Endothelial cell of umbilical vein (primary cell): ENCODE data around the gene IL20.

ENCODE experiments used
- CTCF ChIP-seq, 2 donors: IDR thresholded peaks; 1 replicate in 1 of 2; 2 replicates in 1 of 2; pipeline ENCODE4 v1.5.1; 2011; ENCODE audit warnings: low read length in 2 of 2, mild to moderate bottlenecking in 2 of 2, moderate library complexity in 2 of 2, control low read depth in 1 of 2, inconsistent platforms in 1 of 2, low read depth in 1 of 2; ENCODE audit not compliant: insufficient read depth in 1 of 2; ENCODE audit errors: extremely low read depth in 1 of 2
- TF ChIP-seq, protein P1 (sequence below): IDR thresholded peaks from 2 replicates; pipeline ENCODE4 v1.6.1; 2011; ENCODE audit not compliant: insufficient read depth, insufficient read length

DNA sequence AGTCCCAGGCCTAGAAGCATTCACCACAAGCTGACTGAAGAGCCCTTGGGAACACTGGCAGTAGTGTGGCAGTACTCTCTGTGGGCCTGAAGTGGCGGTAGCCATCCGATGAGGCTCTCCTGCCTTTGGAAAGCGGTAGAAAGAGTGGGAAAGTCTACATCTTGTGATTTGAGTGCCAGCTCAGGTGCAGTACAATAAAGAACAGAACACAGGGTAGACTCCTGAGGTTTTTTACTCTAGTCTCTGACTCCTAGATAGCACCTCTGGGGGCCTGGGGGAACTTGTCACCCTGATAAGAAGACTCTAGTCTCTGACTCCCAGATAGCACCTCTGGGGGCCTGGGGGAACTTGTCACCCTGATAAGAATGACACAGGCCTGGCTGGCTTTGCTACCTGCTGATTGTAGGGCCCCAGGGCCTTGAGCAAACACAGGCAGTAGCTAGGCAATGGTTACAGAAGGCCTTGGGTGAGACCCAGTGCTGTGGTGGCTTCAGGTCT, 18.0 kb upstream of the IL20 start:
- no peak for TF ChIP-seq CTCF (IDR thresholded peaks at IDR 0.05; ENCODE audit: extremely low read depth in 1 of 2, insufficient read depth in 1 of 2, low read depth in 1 of 2, low read length in 2 of 2)
- TF ChIP-seq, protein P1, sequence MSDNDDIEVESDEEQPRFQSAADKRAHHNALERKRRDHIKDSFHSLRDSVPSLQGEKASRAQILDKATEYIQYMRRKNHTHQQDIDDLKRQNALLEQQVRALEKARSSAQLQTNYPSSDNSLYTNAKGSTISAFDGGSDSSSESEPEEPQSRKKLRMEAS = no peak
